SKM-1 (cell line): ENCODE results near the gene CD276.
A peak's percentile ranks its signal among the peaks of the same experiment; 100 is the strongest.
"Not testable (repeated sequence)": the region's sequence is repeated elsewhere in the genome, so short reads cannot be mapped to it uniquely, and the experiment has no call there.

Experiments
- DNase-seq: peaks from one replicate; lab custom pipeline; 2025; ENCODE audit not compliant: unreplicated experiment; lab: John Stamatoyannopoulos, UW

CD276 gene

GRCh38 chr15:73684581-73685455, 635 bp downstream of the CD276 start:
- no peak for DNase-seq

DNA sequence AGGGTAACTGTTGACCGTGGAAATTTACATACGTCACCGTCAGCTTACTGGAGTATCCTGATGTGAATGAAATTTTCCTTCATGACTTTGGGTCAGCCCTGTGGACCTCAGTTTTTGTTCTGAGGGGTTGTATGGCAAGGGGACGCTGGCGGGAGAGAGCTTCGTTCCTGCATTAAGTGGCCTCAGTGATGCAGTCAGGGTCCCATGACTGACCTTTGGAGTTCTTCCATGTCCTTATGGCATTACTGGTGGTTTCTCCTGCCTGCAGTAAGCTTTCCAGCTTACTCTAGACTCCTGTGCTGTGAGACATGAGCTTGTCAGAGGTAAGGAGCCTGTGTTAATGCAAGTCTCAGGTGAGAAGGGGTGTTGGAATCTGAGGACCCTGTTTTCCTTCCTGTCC, 1.8 kb downstream of the CD276 start:
- no peak for DNase-seq

GRCh38 chr15:73686781-73687256, 2.6 kb downstream of the CD276 start:
- no peak for DNase-seq

- no peak for DNase-seq
Observed at GRCh38 chr15:73687351-73687750, 3.2 kb downstream of the CD276 start.

DNA sequence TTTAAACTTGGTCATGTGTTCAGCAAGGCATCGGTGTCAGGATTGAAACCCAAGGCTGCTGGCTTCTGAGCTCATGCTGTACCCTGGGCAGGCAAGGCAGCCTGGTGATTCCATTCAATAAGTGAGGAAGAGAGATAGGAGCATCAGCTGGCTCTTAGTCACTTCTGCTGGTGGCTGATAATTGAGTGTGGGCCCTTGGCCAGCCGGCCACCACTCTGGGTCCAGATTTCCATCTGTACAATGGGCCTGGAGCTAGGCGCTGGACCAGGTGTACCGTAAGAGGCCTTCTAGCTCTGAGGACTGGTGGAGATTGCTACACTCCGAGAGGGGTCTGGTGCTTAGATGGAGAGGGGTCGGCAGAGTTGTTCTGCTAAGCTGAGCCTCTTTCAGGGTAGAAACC, 4.3 kb downstream of the CD276 start:
- no peak for DNase-seq

GRCh38 chr15:73691396-73691795, 7.2 kb downstream of the CD276 start:
- no peak for DNase-seq

GRCh38 chr15:73694419-73694818, 10.2 kb downstream of the CD276 start:
- no peak for DNase-seq

DNA sequence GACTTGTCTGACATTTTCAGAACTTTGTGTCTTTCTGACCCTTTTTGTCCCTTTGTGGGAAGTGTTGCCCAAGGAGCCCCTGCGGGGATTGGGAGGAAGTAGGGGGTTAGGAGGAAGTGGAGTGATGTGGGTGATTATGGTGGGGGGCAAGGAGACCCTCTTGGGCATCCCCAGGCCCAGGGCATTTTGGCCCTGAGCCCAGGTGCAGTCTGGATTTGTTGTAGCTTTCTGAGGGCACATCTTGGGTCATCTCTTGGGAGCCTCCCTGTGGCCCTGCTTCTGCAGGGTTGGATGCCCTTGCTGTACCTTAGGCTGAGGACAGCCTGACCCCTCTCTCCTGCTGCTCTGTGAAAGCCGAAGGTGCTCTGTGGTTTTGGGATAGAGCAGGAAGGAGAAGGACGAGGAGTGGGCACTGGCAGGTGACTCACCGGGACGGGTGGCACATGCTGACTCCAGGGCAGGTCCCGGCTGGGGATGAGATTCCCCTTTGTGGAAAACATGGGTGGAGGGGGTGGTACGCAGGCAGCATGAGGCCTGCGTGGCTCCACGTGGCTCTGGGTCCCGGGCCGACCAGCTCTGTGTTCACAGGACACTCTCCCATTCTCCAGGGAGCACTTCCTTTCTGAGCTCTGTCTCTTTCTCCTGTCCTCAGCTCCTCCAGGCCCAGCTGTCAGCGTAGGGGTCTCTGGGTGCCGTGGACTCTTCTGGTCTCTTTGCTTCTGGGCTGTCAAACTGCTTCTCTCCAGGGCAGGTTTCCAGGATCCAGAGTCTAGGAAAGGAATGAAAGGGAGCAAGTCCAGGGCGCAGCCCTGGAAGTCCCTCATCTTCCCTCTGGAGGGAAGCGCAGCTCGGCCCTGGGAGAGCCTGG, 11.8 kb downstream of the CD276 start:
- no peak for DNase-seq

DNA sequence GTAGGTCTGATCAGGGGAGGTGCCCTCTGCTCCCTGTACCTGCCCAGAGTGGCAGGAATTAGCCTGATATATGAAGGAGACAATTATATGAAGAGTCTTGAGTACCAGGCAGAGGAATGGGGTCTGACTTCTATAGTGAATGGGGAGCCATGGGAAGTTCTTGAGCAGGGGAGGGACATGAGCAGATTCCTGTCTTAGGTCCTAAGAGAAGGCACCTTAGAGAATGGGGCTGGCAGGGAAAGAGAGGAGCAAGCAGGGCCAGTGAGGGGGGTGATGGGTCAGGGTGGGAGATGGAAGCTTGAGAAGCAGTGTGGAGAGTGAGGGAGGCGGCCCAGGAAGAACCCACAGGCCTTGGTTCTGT, 12.4 kb downstream of the CD276 start:
- no peak for DNase-seq

DNA sequence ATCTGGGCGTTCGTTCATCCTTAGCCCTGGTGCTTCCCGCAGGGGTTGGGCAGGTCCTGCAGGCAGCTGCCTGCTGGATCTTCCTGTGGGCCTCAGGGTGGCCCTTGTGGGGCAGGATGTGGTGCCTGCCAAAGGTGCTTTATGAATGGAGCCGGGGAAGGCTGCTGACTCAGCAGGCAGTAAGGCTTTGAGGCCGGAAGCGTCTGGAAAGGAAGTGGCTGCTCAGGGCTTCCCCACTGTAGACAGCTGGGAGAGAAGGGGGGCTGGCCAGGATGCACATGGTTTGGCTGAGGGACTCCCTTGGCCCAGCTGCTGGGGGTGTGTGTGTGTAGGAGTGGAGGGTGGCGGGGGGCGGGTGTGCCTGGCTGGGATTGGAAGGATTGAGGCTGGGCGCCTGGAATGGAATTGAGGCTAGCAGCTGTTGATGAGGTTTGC, 12.9 kb downstream of the CD276 start:
- DNase-seq = peak; percentile 55

- no peak for DNase-seq
Observed at GRCh38 chr15:73699249-73700040, 15.3 kb downstream of the CD276 start.

- DNase-seq = peak; percentile 51
Observed at GRCh38 chr15:73700041-73700842, 16.1 kb downstream of the CD276 start.

DNA sequence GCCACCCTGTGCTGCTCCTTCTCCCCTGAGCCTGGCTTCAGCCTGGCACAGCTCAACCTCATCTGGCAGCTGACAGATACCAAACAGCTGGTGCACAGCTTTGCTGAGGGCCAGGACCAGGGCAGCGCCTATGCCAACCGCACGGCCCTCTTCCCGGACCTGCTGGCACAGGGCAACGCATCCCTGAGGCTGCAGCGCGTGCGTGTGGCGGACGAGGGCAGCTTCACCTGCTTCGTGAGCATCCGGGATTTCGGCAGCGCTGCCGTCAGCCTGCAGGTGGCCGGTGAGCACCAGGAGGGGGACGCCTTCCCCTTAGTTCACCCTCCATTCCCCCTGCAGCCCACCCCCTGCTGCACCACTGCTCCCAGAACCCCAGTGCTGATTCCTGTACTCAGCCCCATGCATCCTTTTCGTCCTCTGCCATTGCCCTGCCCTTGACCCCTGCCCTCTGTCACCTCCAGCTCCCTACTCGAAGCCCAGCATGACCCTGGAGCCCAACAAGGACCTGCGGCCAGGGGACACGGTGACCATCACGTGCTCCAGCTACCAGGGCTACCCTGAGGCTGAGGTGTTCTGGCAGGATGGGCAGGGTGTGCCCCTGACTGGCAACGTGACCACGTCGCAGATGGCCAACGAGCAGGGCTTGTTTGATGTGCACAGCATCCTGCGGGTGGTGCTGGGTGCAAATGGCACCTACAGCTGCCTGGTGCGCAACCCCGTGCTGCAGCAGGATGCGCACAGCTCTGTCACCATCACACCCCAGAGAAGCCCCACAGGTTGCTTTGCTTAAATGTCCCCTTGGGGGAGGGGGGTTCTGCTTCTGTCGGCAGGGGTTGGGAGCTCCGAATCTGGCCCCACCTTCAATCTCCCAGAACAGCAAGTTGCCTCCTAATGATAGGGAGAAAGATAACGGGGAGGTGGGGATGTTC, 18.4 kb downstream of the CD276 start:
- DNase-seq = not testable (repeated sequence)

DNA sequence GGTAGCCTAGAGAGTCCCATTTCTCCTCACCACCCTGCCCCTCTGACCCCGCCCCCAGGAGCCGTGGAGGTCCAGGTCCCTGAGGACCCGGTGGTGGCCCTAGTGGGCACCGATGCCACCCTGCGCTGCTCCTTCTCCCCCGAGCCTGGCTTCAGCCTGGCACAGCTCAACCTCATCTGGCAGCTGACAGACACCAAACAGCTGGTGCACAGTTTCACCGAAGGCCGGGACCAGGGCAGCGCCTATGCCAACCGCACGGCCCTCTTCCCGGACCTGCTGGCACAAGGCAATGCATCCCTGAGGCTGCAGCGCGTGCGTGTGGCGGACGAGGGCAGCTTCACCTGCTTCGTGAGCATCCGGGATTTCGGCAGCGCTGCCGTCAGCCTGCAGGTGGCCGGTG, 19.4 kb downstream of the CD276 start:
- not testable (repeated sequence) for DNase-seq

DNA sequence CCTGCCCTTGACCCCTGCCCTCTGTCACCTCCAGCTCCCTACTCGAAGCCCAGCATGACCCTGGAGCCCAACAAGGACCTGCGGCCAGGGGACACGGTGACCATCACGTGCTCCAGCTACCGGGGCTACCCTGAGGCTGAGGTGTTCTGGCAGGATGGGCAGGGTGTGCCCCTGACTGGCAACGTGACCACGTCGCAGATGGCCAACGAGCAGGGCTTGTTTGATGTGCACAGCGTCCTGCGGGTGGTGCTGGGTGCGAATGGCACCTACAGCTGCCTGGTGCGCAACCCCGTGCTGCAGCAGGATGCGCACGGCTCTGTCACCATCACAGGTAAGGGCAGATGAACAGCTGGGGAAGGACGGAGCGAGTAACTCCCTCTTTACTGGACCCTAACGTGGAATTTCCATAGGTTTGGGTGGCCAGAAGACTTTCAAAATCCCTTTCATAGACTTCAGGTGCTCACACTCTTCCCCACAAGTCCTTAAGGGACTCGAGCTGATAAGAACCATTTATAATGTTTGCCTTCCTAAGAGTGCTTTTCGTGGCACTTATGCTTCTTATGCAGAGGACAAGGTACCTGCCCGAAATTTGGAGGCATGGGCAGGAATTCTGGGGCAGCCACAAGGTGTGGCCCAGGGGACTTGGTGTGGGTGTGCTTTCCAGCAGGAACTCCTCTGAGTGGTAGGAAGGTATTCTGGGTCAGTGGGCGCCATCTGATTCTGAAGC, 20.1 kb downstream of the CD276 start:
- DNase-seq = not testable (repeated sequence)

DNA sequence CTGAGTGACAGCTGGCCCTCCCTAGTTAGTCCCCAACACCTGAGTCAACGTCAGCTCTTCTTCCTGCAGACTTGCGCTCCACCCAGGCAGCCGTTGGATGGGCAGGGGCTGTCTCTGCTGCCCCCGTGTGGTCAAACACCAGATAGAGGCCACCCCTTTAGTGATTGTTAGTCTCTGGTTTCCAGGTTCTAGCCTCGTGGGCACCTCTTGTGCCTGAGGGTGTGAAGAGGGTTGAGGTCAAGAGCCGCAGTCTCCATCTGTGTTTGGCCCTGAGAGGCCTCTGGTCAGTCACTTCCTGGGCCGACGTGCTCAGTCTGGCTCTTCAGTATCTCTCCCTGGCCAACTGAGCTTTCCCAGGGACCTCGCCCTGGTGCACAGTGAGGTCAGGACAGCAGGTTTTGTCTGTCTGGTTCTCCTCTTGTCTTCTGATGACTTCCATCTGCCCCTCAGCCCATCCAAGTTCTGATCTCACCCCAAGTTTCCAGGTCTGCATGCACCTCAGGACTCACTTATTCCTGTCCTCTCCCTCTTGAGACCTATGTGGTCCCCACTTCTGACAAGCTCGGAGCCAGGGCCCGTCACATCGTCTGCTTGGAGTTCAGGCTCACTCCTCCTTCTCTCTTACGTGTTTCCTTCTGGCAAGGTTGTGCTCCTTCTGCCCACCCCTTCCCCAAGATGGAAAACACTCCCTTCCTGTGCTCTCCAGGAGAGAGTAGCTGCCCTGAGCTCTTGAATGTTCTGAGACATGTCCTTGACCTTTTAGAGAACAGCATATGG, 20.9 kb downstream of the CD276 start:
- DNase-seq = peak; percentile 29

- no peak for DNase-seq
Observed at GRCh38 chr15:73708691-73709090, 24.5 kb downstream of the CD276 start.

DNA sequence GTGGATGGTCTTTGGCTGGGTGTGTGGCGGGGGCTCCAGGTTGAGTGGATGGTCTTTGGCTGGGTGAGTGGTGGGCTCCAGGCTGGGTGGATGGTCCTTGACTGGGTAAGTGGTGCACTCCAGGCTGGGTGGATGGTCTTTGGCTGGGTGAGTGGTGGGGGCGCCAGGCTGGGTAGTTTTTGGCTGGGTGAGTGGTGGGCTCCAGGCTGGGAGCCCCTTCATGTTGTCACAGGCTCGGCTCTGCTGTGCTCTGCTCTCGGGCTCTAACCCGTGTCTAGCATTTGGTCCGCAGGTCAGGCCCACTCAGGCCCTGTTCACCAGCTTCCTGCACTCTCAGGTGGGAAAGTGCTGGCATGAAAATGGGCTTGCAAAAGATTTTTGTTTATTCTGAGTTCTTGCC, 25.1 kb downstream of the CD276 start:
- DNase-seq = no peak
